Gastrocnemius medialis (tissue), 4 donors: ENCODE results near the gene KIAA0040. TPM values are rescaled to one million over a fixed set of nuclear protein-coding genes. Genes with fewer than 3 reads are reported as not detected.

Source experiments
- ATAC-seq, 2 donors: fragments of 150-250 bp; one replicate each; pipeline ENCODE4 v1.9.1; 2016
- DNase-seq, 2 donors: peaks; one replicate each; pipeline ENCODE4 v3.0.0-alpha.2; 2019
- H3K27ac ChIP-seq, 4 donors: fragments of 200-600 bp; sonication (generic); 1 replicate in 1 of 4; 2 replicates in 3 of 4; pipeline ENCODE4 v1.5.1; 2016 to 2018; ENCODE audit warnings: mild to moderate bottlenecking in 2 of 4, moderate library complexity in 1 of 4
- H3K27me3 ChIP-seq, 3 donors: fragments of 200-600 bp; sonication (generic) in 2 of 3; 1 replicate in 1 of 3; 2 replicates in 2 of 3; pipeline versions ENCODE4 v1.5.1 to v1.6.0; 2016 to 2019; ENCODE audit warnings: mild to moderate bottlenecking in 1 of 3, moderate library complexity in 1 of 3
- H3K36me3 ChIP-seq, 2 donors: fragments of 200-600 bp; sonication (generic) in 1 of 2; one replicate each; pipeline ENCODE4 v1.5.1; 2017 to 2018
- H3K4me1 ChIP-seq, 2 donors: fragments of 200-600 bp; sonication (generic) in 1 of 2; one replicate each; pipeline ENCODE4 v1.5.1; 2016 to 2017; ENCODE audit warnings: mild to moderate bottlenecking in 2 of 2
- H3K4me3 ChIP-seq, 4 donors: fragments of 200-600 bp; sonication (generic) in 3 of 4; 1 replicate in 1 of 4; 2 replicates in 3 of 4; pipeline ENCODE4 v1.5.1; 2016 to 2019; ENCODE audit warnings: mild to moderate bottlenecking in 2 of 4
- H3K9me3 ChIP-seq, 3 donors: fragments of 200-600 bp; sonication (generic) in 2 of 3; 1 replicate in 1 of 3; 2 replicates in 2 of 3; pipeline ENCODE4 v1.5.1; 2016 to 2019
- CTCF ChIP-seq, 5 experiments: fragments of 450-650 bp in 3 of 5; fragments of 200-600 bp in 2 of 5; sonication (generic) in 2 of 5; IDR thresholded peaks in 4 of 5; conservative IDR thresholded peaks in 1 of 5; 1 replicate in 4 of 5; 2 replicates in 1 of 5; pipeline ENCODE4 v1.5.1; 2016 to 2019; ENCODE audit warnings: antibody characterized with exemption in 5 of 5, mild to moderate bottlenecking in 3 of 5, moderate library complexity in 3 of 5
- POLR2A ChIP-seq, 2 donors: fragments of 450-650 bp; IDR thresholded peaks; one replicate each; pipeline ENCODE4 v1.6.1; 2017; ENCODE audit warnings: antibody characterized with exemption in 2 of 2, mild to moderate bottlenecking in 2 of 2, moderate library complexity in 2 of 2
- in situ Hi-C, 4 donors: fragments of 200-750 bp; cut with MboI; loops; one replicate each; pipeline versions ENCODE4 v1.15.0 to v1.8.0; 2017; ENCODE audit warnings: low sequenced_read_pairs in 4 of 4
- intact Hi-C: fragments of 100-400 bp; cut with DNase I; formaldehyde crosslinking; loops from one replicate; pipeline ENCODE4 v1.15.1; 2023; ENCODE audit warnings: low total_unique reads
- total RNA-seq, 4 donors: library from RNA; depleted of rRNA; stranded (reverse); fragments of >200 nt; gene quantifications; one replicate each; pipeline versions ENCODE4 v1.1.0 to v1.2.3, GENCODE V29; 2016

Gene KIAA0040
- total RNA-seq, 4 donors from 2014 or later = 17.5 to 33.1 (median 19.5) TPM

GRCh38 chr1:175225805-175226129 lies 33.2 kb upstream of the KIAA0040 start:
- H3K27me3 ChIP-seq = no peaks in the 10 kb centered on the region
- H3K4me3 ChIP-seq = no peak overlapping the region
- intact Hi-C loops (no loop called here), in situ Hi-C loops (no loop called here)
- H3K9me3 ChIP-seq = no peaks in the 10 kb centered on the region
- TF ChIP-seq CTCF (IDR thresholded peaks at IDR 0.05 in 4 of 5, conservative IDR thresholded peaks at IDR 0.05 in 1 of 5) (no peak), POLR2A (IDR thresholded peaks at IDR 0.05) (no peak)
- ATAC-seq = no peak
- DNase-seq = no peak
- H3K4me1 ChIP-seq = peaks cover under 1 to 3% of the 10 kb centered on the region in 2 donors
- no peak overlapping the region for H3K27ac ChIP-seq
- no peaks in the 10 kb centered on the region for H3K36me3 ChIP-seq

- no peaks in the 10 kb centered on the region for H3K27me3 ChIP-seq
- H3K9me3 ChIP-seq = no peaks in the 10 kb centered on the region
- H3K27ac ChIP-seq = peak overlapping the region in 1 of 4 donors; percentile 58
- no peak for DNase-seq
- intact Hi-C loops (no loop called here), in situ Hi-C loops (no loop called here)
- TF ChIP-seq POLR2A (IDR thresholded peaks at IDR 0.05) (no peak), CTCF (IDR thresholded peaks at IDR 0.05 in 4 of 5, conservative IDR thresholded peaks at IDR 0.05 in 1 of 5) (no peak)
- no peaks in the 10 kb centered on the region for H3K36me3 ChIP-seq
- no peak for ATAC-seq
- peaks cover 6 to 32% of the 10 kb centered on the region in 2 donors for H3K4me1 ChIP-seq
- no peak overlapping the region for H3K4me3 ChIP-seq
Measured at GRCh38 chr1:175222296-175222938, 29.8 kb upstream of the KIAA0040 start.

GRCh38 chr1:175221557-175222175 lies 29.1 kb upstream of the KIAA0040 start:
- DNase-seq (no peak), ATAC-seq (peak in 1 of 2 donors; percentile 34)
- no peaks in the 10 kb centered on the region for H3K27me3 ChIP-seq
- peaks cover 6 to 38% of the 10 kb centered on the region in 2 donors for H3K4me1 ChIP-seq
- intact Hi-C loops = loop anchor here (2.0 kb wide), 1 partner anchor 67 kb away; no protein-coding TSS in a partner anchor
- no peak overlapping the region for H3K4me3 ChIP-seq
- no peaks in the 10 kb centered on the region for H3K36me3 ChIP-seq
- in situ Hi-C loops = no loop called here
- no peaks in the 10 kb centered on the region for H3K9me3 ChIP-seq
- H3K27ac ChIP-seq = peak overlapping the region in 2 of 4 donors; percentile 6 to 58
- TF ChIP-seq POLR2A (IDR thresholded peaks at IDR 0.05) (no peak), CTCF (IDR thresholded peaks at IDR 0.05 in 4 of 5, conservative IDR thresholded peaks at IDR 0.05 in 1 of 5) (peak in 1 of 5 experiments; percentile 33)

GRCh38 chr1:175220853-175221556 lies 28.4 kb upstream of the KIAA0040 start:
- H3K9me3 ChIP-seq = no peaks in the 10 kb centered on the region
- DNase-seq (no peak), ATAC-seq (no peak)
- in situ Hi-C loops = no loop called here
- intact Hi-C loops = loop anchor here (2.0 kb wide), 1 partner anchor 66 kb away; no protein-coding TSS in a partner anchor
- no peaks in the 10 kb centered on the region for H3K27me3 ChIP-seq
- H3K27ac ChIP-seq = peak overlapping the region in 2 of 4 donors; percentile 6 to 58
- H3K4me3 ChIP-seq = no peak overlapping the region
- H3K4me1 ChIP-seq = peaks cover 6 to 38% of the 10 kb centered on the region in 2 donors
- H3K36me3 ChIP-seq = no peaks in the 10 kb centered on the region
- no peak for TF ChIP-seq CTCF (IDR thresholded peaks at IDR 0.05 in 4 of 5, conservative IDR thresholded peaks at IDR 0.05 in 1 of 5)
- no peak for TF ChIP-seq POLR2A (IDR thresholded peaks at IDR 0.05)
